Stimulated activated CD8-positive, alpha-beta memory T cell treated with anti-CD3 and anti-CD28 coated beads, Interleukin-12 subunit alpha, Interleukin-12 subunit beta, amount 100 ng/mL, for 24 hours (primary cell): ENCODE measurements around the gene REEP3.
"Not testable (repeated sequence)": the region's sequence is repeated elsewhere in the genome, so short reads cannot be mapped to it uniquely, and the experiment has no call there.

Source experiments
- DNase-seq: peaks from one replicate; pipeline ENCODE4 v3.0.0-alpha.2; 2020; ENCODE audit errors: extremely low read depth

The REEP3 gene

GRCh38 chr10:63520500-63521415, at the start of gene REEP3:
TSS of gene REEP3 (plus strand) at chr10:63521401. CDS start at chr10:63521546, 145 bp downstream.
- DNase-seq, result no peak

DNA sequence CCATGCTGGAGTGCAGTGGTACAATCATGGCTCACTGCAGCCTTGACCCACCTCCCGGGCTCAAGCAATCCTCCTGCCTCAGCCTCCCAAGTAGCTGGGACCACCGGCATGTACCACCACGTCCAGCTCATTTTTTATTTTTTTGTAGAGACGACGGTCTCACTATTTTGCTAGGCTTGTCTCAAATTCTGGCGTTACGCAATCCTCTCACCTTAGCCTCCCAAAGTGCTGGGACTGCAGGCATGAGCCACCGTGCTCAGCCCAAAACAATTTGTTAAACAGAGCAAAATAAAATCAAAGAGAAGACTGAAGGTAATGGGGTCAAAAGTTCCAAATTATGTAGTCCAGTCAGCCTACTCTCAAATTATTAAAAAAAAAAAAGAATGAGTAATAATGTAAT, 46.7 kb upstream of the REEP3 start:
- no peak for DNase-seq

DNA sequence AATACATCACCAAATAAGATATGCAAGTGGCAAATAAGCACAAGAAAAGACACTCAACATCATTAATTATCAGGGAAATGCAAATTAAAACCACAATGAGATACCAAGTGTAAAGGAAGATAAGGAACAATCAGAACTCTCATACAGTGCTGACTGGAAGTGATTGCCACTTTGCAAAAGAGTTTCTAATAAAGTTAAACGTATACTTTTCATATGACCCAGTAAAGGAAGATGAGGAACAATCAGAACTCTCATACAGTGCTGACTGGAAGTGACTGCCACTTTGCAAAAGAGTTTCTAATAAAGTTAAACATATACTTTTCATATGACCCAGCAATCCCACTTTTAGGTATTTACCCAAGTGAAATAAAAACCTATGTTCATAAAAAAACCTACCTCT, 43.3 kb upstream of the REEP3 start:
- no peak for DNase-seq

DNA sequence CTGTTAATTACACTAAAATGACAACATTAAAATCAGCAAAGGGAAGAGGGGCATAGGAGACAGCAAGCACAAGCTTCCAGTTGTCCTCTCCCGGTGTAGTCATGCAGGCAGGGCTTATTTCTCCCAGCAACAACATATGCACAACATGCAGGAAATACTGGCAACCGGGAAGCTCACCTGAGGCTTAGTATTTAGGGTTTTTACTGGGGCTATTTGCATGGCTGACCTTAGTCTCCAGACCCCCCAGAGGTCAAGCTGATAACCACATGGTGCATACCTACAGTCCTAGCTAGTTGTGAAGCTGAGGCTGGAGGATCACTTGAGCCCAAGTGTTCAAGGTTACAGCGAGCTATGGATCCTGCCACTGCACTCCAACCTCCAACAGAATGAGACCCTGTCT, 42.6 kb upstream of the REEP3 start:
- no peak for DNase-seq

GRCh38 chr10:63480237-63480636, 41.0 kb upstream of the REEP3 start:
- no peak for DNase-seq

DNA sequence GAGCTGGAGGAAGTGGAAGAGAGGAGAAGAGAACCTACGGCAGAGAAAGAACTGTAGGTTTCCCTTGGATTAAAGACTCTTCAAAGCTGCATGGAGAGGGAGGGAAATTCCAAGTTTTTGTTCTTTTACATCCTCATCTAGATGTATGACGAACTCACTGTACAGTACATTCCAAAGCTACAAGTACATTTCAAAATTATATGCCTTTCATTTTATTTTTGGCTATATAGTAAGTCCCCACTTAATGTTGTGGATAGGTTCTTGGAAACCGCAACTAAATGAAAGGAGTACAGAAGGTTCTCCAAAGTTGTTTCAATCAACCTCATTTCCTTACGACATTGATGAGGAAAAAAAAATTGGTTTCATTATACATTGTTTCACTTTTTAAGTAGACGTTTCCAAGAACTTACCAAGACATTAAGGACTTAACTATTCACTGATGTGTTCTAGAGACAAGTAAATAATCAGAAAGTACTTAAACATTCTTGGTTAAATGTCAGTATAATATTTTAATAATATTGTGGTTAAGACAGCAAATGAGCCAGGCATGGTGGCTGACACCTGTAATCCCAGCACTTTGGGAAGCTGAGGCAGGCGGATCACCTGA, 39.3 kb upstream of the REEP3 start:
- DNase-seq, result no peak

DNA sequence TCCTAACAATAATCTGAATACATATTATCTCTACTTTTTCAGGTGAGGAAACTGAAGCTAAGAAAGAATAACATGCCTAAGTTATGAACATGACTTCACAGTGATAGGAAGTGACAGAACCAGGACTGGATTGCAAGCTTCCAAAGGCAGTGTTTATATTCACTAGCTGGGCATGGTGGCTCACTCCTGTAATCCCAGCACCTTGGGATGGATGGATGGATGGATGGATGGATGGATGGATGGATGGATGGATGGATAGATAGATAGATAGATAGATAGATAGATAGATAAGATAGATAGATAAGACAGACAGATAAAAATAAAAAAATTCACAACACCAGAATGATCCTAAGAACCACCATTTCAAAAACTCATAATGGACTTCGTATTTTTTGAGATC, 37.2 kb upstream of the REEP3 start:
- no peak for DNase-seq

DNA sequence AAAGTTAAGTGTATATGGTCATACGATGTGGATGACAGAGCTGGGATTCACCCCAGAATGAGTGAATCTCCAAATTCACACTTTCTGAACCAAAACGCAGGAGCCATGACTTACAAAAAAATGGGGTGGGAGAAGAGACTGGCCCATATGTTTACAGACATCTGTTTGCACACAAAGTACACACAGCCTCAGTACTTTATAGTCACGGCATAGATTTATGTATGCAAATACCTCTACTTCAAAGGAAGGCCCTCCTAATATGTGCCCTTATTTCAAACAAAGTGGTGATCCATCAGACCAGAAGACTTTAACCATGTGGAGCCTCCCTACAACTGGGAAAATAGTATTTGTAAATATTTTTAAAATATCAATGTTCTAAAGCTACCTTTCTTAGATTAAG, 33.2 kb upstream of the REEP3 start:
- no peak for DNase-seq

DNA sequence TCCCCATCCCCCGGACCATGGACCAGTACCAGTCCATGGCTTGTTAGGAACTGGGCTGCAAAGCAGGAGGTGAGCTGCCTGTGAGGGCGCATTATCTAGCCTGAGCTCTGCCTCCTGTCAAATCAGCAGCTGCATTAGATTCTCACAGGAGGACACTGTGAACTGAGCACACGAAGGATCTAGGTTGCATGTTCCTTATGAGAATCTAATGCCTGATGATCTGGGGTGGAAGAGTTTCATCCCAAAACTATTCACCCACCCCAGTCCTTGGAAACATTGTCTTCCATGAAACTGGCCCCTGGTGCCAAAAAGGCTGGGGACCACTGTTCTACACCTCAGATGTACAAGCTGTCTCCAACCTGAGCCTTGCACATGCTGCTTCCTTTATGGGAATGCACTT, 31.4 kb upstream of the REEP3 start:
- no peak for DNase-seq

GRCh38 chr10:63491588-63492316, 29.4 kb upstream of the REEP3 start:
- no peak for DNase-seq

- not testable (repeated sequence) for DNase-seq
Measured at GRCh38 chr10:63492317-63492690, 28.9 kb upstream of the REEP3 start.

DNA sequence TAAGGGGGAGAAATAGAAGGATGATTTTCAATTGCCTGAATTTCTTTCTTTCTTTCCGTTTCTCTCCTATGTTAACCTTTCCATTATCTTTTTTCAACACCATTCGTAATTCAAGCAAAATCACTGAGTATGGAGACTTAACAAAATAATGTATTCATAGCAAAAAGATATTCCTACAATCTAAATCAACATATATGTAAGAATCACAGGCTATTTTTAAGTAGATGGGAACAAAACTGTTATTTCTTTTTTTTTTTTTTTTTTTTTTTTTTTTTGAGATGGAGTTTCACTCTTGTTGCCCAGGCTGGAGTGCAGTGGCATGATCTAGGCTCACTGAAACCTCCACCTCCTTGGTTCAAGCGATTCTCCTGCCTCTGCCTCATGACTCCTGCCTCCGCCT, 28.2 kb upstream of the REEP3 start:
- no peak for DNase-seq

GRCh38 chr10:63494951-63495350, 26.2 kb upstream of the REEP3 start:
- no peak for DNase-seq

GRCh38 chr10:63496561-63496960, 24.6 kb upstream of the REEP3 start:
- DNase-seq, result no peak

DNA sequence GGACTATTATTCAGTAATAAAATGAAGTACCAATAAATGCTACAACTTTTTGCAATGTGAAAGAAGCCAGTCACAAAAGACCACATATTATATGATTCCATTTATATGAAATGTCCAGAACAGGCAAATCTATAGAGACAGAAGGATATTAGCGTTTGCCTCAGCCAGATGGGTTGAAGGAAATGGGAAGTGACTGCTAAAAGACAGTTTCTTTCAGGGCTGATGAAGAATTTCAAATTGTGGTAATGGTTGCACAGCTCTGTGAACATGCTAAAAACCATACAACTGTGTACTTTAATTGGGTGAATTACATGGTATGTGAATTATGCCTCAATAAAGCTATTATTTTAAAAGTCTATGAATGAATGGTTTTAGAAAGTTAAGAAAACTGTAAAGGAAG, 23.9 kb upstream of the REEP3 start:
- DNase-seq, result no peak

DNA sequence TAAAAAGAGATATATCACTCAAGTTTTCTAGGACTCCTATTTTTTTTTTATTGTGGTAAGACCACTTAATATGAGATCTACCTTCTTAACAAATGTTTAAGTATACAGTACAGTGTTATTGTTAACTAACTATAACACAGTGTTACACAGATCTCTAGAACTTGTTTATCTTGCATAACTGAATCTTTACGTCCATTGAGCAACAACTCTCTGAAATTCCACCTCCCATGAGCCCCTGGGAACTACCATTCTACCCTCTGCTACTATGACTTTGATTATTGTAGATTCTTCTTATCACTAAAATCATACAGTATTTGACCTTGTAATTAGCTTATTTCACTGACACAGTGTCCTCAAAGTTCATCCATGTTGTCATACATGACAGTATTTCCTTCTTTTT, 22.5 kb upstream of the REEP3 start:
- DNase-seq, result no peak

DNA sequence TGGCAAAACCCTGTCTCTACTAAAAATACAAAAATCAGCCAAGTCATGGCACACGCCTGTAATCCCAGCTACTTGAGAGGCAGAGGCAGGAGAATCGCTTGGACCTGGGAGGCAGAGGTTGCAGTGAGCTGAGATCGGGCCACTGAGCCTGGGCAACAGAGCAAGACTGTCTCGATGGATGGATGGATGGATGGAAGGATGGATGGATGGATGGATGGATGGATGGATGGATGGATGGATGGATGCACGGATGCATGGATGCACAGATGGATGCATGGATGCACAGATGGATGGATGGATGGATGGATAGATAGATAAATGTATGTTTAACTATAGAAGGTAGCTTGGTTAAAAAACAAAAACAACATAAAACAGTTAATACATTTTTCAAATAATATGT, 20.6 kb upstream of the REEP3 start:
- DNase-seq, result not testable (repeated sequence)

GRCh38 chr10:63501954-63502353, 19.2 kb upstream of the REEP3 start:
- DNase-seq, result no peak

- no peak for DNase-seq
Measured at GRCh38 chr10:63502832-63503231, 18.4 kb upstream of the REEP3 start.

DNA sequence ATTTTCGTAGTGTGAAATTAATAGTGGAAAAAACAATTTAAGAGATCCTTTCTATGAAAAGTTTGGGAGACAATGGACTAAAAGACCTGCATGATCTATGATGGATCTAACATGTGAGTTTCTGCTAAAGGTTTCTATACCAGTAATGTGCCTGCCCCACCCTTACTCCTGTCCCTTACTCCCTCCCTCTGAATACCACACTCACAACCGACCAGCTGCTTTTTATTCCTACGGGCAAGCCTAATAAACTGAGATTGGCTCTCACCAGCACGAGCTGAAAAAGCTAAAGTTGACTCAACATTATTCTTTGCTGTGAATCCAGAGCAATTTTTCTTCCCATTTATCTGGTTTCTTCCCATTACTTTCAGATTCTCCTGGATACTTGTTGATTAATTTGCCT, 17.8 kb upstream of the REEP3 start:
- DNase-seq, result no peak

DNA sequence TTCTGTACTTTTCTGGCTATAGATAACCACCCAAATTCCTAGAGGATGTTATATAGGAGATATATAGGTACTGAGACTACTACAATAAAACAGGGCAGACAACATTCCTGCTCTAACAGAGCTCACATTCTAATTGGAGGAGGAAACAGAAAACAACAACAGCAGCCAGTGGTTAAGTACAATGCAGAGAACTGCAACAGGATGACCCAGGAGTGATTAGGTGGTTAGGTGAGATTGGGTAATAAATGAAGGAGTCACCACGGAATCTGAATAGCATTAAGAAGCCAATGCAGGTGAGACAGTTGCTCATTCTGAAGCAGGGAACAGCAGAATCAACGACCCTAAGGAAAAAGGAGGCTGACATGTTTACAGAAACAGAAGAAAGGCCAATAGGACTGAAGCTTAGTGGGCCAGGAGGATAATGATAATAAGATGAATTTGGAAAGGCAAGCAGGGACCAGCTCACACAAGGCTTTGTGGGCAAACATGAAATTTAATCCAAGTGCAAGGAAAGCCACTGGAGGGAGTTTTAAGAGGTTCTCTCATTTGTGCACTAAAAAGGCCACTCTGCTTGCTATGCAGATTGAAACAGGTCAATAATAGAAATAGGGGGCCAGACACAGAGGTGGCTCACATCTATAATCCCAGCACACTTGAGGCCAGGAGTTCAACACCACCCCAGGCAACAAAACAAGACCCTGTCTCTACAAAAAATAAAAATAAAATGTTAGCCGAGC, 16.9 kb upstream of the REEP3 start:
- no peak for DNase-seq

GRCh38 chr10:63505562-63505961, 15.6 kb upstream of the REEP3 start:
- no peak for DNase-seq
